IPS DF 4.7 (cell line): ENCODE measurements around the gene AHSG.

ENCODE experiments used
- DNase-seq: peaks from one replicate; pipeline ENCODE4 v3.0.0-alpha.2; 2013; ENCODE audit warnings: low spot score; ENCODE audit errors: extremely low read depth

Gene AHSG

GRCh38 chr3:186639778-186640472 lies 27.1 kb downstream of the AHSG start, which contains the start of gene FETUB:
Gene FETUB, plus strand, starts transcription at chr3:186640399. Its CDS starts 62 bp downstream, at chr3:186640461.
- no peak for DNase-seq

GRCh38 chr3:186640473-186640818 lies 27.6 kb downstream of the AHSG start:
- no peak for DNase-seq

GRCh38 chr3:186640929-186641328 lies 28.1 kb downstream of the AHSG start:
- DNase-seq = no peak

GRCh38 chr3:186642014-186642413 lies 29.2 kb downstream of the AHSG start:
- DNase-seq = no peak

GRCh38 chr3:186643493-186643892 lies 30.6 kb downstream of the AHSG start:
- DNase-seq = no peak

- DNase-seq = no peak
Measured at GRCh38 chr3:186644683-186645082, 31.8 kb downstream of the AHSG start.

GRCh38 chr3:186646106-186646505 lies 33.2 kb downstream of the AHSG start:
- no peak for DNase-seq

- no peak for DNase-seq
Measured at GRCh38 chr3:186646841-186647240, 34.0 kb downstream of the AHSG start.

GRCh38 chr3:186648851-186649250 lies 36.0 kb downstream of the AHSG start:
- no peak for DNase-seq

- no peak for DNase-seq
Measured at GRCh38 chr3:186651678-186652215, 38.9 kb downstream of the AHSG start.

GRCh38 chr3:186653080-186653707 lies 40.3 kb downstream of the AHSG start:
- no peak for DNase-seq

GRCh38 chr3:186653984-186654383 lies 41.1 kb downstream of the AHSG start:
- peak; percentile 58 for DNase-seq

- DNase-seq = no peak
Measured at GRCh38 chr3:186663361-186664118, 50.7 kb downstream of the AHSG start.

- DNase-seq = no peak
Measured at GRCh38 chr3:186664119-186664495, 51.2 kb downstream of the AHSG start.

- DNase-seq = no peak
Measured at GRCh38 chr3:186664506-186664905, 51.6 kb downstream of the AHSG start.

- DNase-seq = no peak
Measured at GRCh38 chr3:186665625-186666188, 52.8 kb downstream of the AHSG start, which contains the start of gene HRG. Gene HRG, plus strand, starts transcription at chr3:186666014. Its CDS starts 18 bp downstream, at chr3:186666032.

- no peak for DNase-seq
Measured at GRCh38 chr3:186668426-186668825, 55.6 kb downstream of the AHSG start.

- no peak for DNase-seq
Measured at GRCh38 chr3:186669378-186670084, 56.7 kb downstream of the AHSG start.

- no peak for DNase-seq
Measured at GRCh38 chr3:186670155-186670554, 57.3 kb downstream of the AHSG start.
